Globus pallidus (tissue), 1 donor: ENCODE measurements around the gene SH2D3C.

Source experiments
- DNase-seq: peaks from one replicate; pipeline ENCODE4 v3.0.0-alpha.2; 2015; ENCODE audit warnings: low spot score

SH2D3C gene

DNA sequence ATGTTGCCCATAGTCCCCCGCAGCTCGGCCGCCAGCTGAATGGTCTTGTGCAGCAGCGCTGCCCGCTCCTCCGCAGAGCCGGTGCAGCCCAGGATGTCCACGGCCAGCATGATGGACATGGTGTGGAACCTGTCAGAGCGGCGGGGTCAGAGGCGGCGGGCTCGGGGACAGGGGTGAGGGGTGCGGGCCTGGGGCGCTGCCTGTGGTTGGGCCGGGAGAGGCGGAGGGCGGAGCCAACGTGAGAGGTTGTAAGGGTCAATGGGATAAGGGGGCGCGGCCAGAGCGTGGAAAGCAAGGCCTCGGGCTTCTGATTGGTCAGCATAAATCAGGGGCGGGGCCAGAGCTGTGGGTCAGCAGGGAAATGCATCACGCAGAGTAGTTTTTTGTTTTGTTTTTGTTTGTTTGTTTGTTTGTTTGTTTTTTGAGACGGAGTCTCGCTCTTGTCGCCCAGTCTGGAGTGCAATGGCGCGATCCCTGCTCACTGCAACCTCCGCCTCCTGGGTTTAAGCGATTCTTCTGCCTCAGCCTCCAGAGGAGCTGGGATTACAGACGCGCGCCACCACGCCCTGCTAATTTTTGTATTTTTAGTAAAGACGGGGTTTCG lies 36.5 kb downstream of the SH2D3C start:
- DNase-seq: peak; percentile 80

DNA sequence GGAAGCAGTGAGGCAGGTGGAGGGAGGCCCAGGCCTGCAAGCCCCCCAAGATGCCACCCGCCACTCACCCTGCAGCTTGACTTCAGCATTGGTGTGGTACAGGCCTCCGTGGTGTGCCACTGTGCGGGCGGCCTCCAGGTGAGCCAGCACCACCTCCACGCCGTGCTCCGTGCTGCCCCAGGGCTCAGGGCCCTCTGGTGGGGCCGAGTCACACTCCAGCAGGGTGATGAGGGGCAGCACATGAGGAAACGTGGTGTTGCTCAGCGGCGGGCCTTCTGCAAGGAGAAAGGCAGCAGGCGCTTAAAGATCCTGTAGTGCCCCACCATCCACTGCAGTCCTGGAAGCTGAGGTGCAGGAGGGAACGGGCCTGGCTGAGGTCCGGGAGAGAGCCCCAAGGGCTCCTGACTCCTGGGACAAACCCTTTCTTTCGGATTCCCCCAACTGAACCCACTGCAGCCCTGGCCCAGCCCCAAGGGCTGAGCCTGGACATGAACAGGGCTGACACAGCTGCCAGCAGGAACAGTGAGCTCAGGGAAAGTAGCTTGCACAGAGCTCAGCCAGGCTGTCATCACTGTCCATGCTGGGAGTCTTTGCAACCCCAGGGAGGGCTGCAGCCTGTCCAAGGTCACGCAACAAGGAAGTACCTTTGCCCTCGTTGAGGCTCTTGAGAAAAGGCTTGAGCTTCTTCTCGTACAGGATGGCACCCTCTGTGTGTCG lies 38.7 kb downstream of the SH2D3C start:
- DNase-seq: no peak

DNA sequence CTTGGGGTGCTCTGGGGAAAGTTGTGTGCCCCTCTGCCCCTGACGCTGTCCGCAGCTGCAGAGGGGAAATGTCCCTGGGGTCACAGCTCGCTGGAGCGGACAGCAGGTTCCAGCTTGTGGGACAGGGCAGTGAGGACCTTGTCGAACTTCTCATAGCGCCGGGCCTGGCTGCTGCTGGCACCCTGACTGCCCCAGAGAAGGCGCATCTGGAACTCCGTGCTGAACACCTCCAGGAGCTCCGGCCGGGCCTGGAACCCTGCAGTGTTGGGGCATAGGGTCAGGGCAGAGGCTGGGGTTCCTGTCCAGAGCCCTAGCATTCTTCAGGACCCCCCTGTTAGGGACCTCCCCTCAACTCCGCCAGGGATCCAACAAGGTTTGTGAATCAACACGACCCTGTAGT lies 39.8 kb downstream of the SH2D3C start:
- DNase-seq: no peak

DNA sequence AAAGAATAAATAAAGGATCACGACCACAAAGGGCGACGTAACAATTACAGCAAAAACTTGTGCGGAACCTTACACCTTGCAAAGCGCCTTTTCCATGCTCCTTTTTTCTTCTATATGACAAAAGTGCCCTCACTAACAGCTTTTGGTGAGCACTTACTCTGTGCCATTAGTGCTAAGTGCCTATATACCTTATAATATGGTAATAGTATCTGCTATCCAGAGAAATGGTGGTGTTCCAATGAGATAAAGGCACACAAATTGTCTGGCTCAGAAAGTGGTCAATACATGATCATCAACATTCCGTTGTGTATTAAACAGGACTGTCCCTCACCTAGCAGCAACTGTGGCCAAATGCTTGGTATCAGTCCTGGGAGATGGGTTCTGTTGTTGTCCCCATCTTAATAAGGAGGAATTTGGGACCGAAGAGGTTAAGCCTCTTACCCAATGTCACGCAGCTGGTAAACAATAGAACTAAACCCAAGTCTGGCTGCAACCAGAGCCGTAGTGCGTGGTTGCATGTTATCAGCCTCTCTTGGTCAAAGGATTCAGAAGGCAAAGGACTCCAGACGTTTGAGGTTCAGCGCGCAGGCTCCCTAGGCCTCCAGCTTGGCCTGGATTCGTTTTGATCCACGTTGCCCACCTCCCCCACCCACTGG lies 42.8 kb downstream of the SH2D3C start:
- DNase-seq: no peak

DNA sequence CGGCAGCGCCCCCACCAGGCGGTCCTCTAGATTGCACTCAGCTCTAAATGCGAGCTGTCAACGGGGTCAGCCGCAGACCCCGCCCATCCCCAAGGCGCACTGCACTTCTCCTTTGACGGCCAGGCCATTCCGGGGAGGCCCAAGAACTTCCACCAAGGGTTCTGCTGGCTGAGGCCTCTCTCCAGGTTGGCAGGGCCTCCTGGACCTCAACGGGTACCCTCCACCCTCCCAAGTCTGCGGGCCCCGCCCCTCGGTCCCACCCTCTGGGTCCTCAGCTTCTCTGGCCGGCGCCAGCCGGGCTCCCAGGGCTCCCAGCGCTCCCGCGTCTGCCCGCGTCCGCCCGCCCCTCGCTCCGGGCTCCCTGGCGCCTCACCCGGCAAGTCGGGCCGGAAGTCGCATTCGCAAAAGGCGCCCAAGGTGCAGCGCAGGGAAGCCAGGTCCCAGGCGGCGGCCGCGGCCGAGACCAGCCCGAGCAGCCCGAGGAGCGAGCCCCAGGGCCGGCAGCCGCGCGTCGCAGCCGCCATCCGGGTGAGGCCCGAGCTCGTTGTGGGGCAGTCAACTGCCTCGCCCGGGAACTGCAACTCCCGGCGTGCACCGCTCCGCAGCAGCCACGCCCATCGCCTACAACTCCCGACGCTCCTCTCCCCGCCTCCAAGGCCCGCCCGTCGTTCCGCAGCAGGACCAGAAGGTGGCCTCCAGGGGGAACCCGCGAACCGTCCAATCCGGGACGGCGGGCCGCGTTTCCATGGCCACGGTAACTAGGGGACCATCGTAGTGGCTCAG lies 43.5 kb downstream of the SH2D3C start, which contains the start of gene TOR2A:
Gene TOR2A (minus strand): TSS at position 548 of the 783 bp plus-strand sequence. CDS start 24 bp downstream, at position 524.
- DNase-seq: peak; percentile 97

DNA sequence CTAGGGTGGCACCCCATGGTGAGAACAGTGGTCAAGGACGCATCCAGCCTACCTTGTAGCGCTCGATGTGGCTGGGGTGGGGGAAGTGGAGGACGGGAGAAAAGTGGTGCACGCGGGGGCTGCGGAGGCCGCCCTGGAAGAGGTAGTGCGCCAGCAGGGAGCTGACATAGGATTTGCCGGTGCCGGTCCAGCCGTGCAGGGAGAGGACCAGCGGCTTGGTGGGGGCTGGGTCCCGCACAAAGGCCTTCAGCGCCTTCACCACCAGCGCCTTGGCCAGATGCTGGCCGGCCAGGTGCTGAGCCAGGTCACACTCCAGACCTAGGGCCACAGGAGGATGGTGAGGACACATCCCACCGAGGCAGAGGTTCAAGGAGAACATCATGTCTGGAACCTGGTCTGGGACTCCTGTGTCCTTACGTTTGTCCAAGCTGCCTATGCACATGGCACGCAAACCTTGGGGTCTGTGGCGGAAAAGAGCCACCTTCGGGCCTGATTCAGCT lies 44.2 kb downstream of the SH2D3C start:
- no peak for DNase-seq

DNA sequence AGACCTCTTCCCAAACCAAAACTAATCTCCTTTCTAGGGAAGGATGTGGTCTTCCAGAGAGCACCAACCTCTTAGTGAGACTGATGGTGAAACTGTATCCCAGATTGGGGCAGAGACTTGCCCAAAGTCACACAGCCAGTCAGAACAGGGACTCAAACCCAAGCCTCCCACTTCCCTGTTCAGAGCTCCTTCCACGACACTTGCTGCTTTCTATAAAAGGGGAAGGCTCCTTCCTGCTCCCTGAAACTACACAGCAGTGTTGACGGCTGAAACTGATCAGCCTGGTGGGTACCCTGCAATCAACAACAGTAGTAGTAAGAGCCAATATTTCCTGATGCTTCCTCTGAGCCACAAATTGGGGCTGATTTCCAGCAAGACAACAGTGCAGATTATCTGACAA lies 44.9 kb downstream of the SH2D3C start:
- DNase-seq: no peak

DNA sequence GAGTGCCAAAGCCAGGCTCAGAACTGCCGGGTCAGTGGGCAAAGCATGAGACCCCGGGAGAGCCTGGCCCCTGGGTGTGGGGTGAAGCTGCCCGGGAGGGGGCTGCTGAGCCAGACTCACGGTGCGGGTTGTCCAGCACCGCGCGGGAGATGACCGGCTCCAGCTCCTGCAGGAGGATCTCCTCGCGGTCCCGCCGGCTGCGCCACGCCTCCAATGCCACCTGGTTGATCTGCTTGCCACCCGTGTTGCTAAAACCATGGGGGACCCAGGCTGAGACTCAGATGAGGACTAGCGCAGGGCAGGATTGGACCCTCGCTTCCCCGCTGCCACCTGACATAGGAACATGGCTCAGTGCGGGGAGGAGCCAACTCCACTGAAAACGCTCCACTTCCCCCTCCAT lies 46.0 kb downstream of the SH2D3C start:
- no peak for DNase-seq

DNA sequence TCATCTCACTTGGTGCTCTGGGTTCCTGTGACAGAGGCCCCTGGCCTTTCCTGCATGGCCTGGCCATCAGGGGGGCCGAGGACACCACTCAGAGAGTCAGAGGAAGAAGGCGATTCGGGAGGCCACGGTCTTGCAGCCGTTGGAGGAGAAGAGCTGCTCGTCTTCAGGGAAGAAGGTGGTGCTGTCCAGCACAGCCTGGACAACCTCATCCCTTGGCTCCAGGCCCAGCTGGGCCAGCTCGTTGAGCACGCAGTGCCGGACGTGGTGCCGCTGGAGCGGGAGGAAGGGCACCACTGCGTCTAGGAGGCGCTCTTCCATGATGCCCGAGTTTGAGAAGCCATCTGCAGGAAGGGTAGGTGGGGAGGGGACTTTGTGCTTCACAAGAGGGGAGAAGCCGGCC lies 46.5 kb downstream of the SH2D3C start:
- DNase-seq: no peak

DNA sequence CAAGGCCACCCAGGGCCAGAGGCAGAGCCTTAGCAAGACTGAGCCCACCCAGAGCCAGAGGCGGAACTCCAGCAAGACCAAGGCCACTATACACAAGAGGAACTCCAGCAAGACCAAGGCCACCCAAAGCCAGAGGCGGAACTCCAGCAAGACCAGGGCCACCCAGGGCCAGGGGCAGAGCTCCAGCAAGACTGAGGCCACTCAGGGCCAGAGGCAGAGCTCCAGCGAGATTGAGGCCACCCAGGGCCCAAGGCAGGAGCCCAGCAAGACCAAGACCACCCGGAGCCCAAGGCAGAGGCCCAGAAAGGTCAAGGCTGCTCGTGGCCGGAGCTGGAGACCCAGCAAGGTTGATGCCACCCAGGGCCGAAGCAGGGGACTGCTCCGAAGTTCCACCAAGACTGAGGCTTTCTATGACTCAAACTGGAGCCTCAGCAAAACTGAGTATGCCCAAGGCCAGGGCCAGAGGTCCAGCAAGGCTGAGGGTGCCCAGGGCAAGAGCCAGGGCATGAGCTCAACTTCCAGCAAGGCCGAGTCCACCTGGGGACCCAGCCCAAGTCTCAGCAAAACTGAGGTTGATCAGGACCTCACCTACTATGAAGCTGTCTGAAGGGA lies 47.6 kb downstream of the SH2D3C start:
- no peak for DNase-seq

DNA sequence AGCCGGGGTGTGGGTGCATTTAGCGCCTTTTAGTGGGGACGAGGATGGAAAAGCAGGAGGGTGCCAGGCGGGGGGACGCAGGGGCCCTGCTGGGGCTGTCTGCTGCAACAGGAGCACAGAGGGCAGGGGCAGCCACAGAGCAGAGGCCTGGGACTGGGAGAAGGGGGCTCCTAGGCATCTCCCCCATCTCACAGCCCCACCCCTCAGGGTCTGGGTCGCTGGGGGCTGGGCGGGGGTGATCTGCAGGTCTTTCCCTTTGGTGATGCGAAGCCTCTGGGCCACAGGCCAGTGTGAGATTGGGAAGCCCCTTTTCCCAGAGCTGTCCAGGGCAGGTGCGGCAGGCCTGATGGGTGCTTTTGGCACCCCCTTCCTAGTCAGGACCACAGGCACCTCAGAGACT lies 48.2 kb downstream of the SH2D3C start:
- no peak for DNase-seq

DNA sequence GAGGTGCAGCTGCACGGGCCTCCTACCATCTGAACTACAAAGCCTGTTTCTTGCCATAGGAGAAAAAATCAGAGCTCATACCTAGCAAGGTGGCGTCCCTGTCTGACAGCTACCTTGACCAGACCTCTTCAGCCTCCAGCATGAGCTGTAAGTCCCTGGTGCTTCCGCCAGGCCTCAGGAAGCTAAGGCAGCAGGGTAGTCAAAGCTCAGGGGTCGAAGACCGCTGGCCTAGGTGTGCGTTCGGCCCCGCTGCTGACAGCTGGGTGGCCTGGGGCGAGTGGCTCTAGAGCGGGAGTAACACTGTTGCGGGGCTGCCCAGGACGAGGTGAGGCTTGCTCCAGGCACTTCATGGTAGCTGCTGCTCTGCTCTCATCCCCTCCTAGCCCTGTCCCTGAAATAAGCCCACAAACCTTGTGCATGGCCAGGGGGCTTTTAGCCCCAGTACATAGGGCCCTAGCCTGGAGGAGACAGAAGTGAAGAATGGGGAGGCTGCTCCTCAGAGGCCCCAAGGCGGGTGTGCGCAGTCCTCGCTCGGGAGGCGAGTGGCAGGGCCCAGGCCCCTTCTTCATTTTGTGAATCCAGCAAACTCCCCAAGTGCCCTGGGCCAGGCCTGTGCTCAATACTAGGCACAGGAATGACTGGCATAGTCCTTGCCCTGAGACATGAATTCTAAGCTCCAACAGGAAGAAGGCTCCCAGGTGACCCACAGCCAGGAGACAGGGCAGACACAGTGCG lies 48.8 kb downstream of the SH2D3C start:
- no peak for DNase-seq

DNA sequence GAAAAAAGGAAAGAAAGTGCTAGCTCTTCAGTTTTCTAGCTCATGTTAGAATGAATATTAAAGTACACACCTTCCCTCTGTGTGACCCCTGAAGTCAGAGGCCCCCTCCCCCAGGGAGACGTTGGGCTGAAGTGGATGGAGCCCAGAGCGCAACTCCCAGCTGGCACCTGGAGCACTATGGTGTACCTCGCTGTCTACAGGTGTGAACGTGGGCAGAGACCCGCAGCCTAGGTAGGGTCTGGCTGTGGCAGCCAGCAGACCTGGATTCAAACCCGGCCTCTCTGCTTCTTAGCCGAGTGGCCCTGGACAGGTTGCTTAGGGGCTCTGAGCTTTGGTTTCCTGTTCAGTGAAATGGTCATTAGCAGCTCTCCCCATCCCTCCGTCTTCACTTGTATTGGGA lies 49.7 kb downstream of the SH2D3C start:
- DNase-seq: no peak

DNA sequence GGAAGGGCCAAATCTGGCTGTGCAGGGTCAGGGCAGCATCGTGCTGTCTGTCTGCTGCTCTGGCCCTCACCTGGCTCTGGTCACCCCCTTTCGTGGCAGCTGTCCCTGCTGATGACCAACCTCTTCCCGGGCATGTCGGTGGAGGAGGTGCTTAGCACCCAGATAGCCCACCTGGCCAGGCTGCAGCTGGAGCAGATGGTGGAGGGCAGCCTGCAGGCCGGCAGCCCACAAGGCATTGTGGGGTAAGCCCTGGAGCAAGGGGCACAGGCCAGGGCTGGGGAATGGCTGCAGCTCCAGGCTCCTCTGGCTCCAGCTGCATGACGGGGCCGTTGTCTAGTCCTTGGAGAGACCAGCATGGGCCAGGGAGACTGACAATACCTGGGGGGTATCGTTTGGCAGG lies 51.6 kb downstream of the SH2D3C start:
- no peak for DNase-seq

DNA sequence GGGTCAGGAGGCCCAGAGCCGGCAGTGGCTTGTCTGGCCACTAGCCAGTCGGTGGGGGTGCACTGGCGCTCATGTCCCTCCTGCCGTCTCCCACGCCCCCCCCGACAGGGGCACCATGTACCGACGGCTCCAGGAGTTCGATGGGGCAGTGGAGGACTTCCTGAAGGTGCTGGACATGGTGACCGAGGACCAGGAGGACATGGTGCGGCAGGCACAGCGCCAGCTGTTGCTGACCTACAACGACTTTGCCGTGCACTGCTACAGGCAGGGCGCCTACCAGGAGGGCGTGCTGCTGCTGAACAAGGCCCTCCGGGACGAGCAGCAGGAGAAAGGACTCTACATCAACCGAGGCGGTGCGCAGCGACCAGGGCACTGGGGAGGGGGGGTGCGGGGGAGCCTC lies 54.5 kb downstream of the SH2D3C start:
- no peak for DNase-seq

DNA sequence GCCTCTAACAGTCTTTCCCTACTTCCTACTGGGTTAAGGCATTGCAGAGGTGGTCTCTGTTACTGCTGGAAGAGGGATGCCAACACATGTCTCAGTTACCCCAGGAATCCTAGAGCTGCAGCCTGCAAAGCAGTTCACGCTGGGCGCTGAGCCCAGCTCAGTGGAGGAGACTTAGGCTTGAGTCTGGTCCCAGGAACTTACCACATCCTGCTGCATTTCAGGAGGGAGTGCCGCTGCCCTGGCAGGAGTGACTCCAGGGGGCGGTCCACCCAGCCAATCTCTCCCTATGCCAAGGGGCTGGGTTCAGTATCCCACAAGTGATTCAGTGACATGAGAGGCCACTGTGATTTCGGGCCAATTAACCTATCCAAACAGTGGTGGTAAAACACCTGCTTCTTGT lies 55.0 kb downstream of the SH2D3C start:
- no peak for DNase-seq

DNA sequence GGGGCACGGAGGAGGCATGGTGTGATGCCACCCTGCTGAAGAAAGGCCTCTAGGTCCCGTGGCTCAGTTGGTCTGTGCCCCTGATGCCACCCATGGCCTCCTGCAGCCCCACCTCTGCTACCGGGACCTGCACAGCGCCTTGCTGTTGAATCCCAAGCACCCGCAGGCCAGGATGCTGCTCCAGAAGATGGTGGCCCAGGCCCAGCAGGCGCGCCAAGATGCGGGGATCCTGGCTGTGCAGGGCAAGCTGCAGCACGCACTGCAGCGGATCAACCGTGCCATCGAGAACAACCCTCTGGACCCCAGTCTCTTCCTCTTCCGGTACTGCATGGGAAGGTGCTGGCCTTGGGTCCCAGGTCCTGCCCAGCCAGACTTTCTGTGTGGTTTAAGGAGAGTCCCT lies 55.5 kb downstream of the SH2D3C start:
- DNase-seq: no peak

DNA sequence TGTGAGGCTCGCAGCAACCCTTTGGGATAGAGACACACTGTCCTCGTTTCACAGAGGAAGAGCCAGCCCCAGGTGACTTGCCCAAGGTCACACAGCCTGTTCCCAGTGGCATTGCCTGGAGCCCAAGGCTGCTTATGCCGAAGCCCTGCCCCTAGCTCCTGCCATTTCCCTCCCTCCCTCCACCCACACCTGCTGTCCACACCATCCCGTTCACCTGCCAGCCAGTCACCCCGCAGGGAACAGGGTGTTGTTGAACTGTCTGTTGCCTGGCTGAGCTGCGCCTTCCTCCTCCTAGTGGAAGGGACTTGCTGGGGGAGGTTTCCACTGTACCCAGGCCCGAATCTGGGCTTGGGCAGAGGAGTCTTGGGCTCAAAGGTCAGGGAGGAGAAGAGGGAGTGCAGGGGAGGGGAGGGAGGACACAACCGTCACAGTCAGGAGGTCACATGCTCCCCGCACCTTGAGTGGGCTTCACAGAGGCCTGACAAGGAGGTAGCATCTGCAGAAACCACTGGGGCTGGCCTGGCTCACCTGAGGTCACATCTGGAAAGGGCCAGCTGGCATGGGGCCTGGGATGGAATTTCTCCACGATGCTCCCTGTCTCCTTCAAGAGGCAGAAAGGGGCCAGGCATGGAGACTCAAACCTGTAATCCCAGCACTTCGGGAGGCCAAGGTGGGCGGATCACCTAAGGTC lies 56.3 kb downstream of the SH2D3C start:
- DNase-seq: no peak

DNA sequence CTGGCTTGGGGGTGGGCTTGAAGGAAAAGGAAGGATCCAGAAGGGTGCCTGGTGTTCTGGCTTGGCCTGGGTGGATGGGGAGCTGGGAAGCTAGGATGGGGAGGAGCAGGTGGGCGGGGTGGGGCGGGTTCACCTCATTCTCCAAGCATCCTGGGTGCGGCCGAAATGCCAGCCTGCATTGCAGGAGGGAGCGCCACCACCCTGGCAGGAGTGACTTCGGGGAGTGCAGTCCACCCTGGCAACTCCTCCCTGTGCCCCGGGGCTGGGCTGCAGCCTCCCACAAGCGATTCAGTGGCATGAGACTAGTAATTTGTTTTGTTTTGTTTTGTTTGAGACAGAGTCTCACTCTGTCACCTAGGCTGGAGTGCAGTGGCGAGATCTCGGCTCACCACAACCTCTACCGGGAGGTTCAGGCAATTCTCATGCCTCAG lies 57.1 kb downstream of the SH2D3C start:
- DNase-seq: no peak

DNA sequence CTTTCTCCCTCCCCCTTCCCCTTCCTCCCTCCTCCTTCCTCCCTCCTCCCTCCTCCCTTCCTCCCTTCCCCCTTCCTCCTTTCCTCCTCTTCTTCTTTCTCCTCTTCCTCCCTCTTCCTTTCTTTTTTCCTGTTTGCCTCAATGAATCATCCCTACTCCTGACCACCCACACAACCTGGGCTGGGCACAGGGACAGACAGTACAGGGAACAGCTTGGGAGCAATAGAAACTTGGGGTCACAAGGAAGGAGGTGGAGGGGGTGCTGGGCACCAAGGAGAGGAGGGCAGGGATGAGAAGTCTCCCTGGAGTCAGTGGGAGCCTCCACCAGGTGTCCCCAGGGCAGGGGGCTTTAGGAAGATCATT lies 57.6 kb downstream of the SH2D3C start:
- DNase-seq: no peak
